ENCODE measurements around the gene HPCA.
A peak's percentile ranks its signal among the peaks of the same experiment; 100 is the strongest.

HPCA gene

DNA sequence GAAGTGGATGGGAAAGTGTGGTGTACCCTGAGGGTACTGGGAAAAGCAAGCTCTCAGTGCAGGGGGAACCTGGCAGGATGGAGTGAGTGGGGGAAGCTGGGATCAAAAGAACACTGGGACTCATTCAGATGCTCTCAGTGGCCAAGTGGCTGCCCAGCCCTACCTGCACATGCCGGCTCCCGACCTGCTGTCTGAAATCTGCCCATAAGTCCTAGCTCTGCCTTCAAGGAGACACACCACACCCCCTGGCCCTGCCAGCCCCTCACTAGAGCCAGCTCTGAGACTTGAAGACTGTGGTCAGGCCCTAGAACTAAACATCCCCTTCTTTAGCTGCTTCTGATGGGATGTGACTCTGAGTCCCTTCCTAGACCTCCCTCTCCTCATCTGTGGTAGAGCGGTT is 12.7 kb downstream of the HPCA start:
- Histone ChIP-seq H3K27ac (ENCODE audit: low read depth, low read length, poor library complexity, severe bottlenecking) (no peak overlapping the region), H3K27me3 (ENCODE audit: insufficient read depth, low read length) (peaks cover 11% of the 10 kb centered on the region; the same call in 1 of the 2 replicates), H4K20me1 (ENCODE audit: insufficient read depth, low read length) (no peaks in the 10 kb centered on the region), H3K79me2 (ENCODE audit: insufficient read depth, low read length) (no peaks in the 10 kb centered on the region), H2AFZ (ENCODE audit: low read length) (no peak overlapping the region), H3K9ac (ENCODE audit: low read length) (no peak overlapping the region), H3K4me2 (ENCODE audit: low read length) (no peak overlapping the region), H3K4me3 (ENCODE audit: low read depth, low read length, poor library complexity, severe bottlenecking) (no peak overlapping the region), H3K4me1 (ENCODE audit: insufficient read depth, low read length, severe bottlenecking) (peaks cover 3% of the 10 kb centered on the region), H3K9me2 (ENCODE audit: low read depth, low read length) (no peaks in the 10 kb centered on the region), H3F3A (ENCODE audit: insufficient read depth, low read length) (no peaks in the 10 kb centered on the region), H3K36me3 (ENCODE audit: insufficient read depth, low read length) (no peaks in the 10 kb centered on the region), H3K9me3 (ENCODE audit: low read length) (no peaks in the 10 kb centered on the region)
- no peak for TF ChIP-seq EZH2 (IDR thresholded peaks at IDR 0.05; ENCODE audit: borderline replicate concordance, low read length)
- TF ChIP-seq, protein P1, sequence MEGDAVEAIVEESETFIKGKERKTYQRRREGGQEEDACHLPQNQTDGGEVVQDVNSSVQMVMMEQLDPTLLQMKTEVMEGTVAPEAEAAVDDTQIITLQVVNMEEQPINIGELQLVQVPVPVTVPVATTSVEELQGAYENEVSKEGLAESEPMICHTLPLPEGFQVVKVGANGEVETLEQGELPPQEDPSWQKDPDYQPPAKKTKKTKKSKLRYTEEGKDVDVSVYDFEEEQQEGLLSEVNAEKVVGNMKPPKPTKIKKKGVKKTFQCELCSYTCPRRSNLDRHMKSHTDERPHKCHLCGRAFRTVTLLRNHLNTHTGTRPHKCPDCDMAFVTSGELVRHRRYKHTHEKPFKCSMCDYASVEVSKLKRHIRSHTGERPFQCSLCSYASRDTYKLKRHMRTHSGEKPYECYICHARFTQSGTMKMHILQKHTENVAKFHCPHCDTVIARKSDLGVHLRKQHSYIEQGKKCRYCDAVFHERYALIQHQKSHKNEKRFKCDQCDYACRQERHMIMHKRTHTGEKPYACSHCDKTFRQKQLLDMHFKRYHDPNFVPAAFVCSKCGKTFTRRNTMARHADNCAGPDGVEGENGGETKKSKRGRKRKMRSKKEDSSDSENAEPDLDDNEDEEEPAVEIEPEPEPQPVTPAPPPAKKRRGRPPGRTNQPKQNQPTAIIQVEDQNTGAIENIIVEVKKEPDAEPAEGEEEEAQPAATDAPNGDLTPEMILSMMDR (IDR thresholded peaks at IDR 0.05; ENCODE audit: low read length), result no peak

DNA sequence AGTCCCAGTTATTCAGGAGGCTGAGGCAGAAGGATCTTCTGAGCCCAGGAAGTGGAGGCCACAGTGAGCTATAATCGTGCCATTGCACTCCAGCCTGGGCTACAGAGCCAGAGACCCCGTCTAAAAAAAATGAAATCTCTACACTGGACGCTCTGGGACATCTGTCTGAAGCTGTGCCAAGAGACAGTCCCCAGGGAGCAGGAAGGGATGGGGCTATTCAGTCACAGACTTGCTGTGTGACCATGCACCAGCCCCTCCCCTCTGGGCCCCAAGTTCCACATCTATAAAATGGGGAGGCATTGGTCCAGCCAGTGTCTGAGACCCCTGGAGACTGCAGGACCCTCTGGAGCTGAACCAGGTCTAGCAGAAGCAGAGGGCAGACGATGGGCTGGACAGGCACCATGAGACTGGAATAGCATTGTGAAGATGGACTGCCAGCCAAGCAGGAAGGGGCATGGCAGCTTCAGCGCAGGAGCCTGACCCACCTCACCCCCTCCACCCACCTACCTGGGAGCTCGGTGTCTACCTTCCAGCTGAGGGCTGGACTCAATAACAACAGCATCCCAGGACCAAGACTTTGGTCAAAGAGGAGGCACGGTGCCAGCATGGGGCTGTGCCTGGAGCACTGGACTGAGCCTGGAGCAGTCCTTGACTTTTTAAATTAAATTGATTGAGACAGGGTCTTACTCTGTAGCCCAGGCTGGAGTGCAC is 13.4 kb downstream of the HPCA start:
- H4K20me1 ChIP-seq (ENCODE audit: insufficient read depth, low read length), result no peaks in the 10 kb centered on the region
- H3K4me1 ChIP-seq (ENCODE audit: insufficient read depth, low read length, severe bottlenecking), result peaks cover 3% of the 10 kb centered on the region
- H2AFZ ChIP-seq (ENCODE audit: low read length), result no peak overlapping the region
- H3F3A ChIP-seq (ENCODE audit: insufficient read depth, low read length), result no peaks in the 10 kb centered on the region
- H3K36me3 ChIP-seq (ENCODE audit: insufficient read depth, low read length), result no peaks in the 10 kb centered on the region
- no peaks in the 10 kb centered on the region for H3K9me3 ChIP-seq (ENCODE audit: low read length)
- no peak overlapping the region for H3K9ac ChIP-seq (ENCODE audit: low read length)
- no peak for TF ChIP-seq EZH2 (IDR thresholded peaks at IDR 0.05; ENCODE audit: borderline replicate concordance, low read length)
- TF ChIP-seq, protein P1 (IDR thresholded peaks at IDR 0.05; ENCODE audit: low read length), result no peak
- no peaks in the 10 kb centered on the region for H3K9me2 ChIP-seq (ENCODE audit: low read depth, low read length)
- no peak overlapping the region for H3K27ac ChIP-seq (ENCODE audit: low read depth, low read length, poor library complexity, severe bottlenecking)
- peaks cover 12% of the 10 kb centered on the region for H3K27me3 ChIP-seq (ENCODE audit: insufficient read depth, low read length)
- H3K4me3 ChIP-seq (ENCODE audit: low read depth, low read length, poor library complexity, severe bottlenecking), result no peak overlapping the region
- H3K79me2 ChIP-seq (ENCODE audit: insufficient read depth, low read length), result no peaks in the 10 kb centered on the region
- H3K4me2 ChIP-seq (ENCODE audit: low read length), result no peak overlapping the region

GRCh38 chr1:32900371-32900955 is 14.2 kb downstream of the HPCA start:
- Histone ChIP-seq H3K4me3 (ENCODE audit: low read depth, low read length, poor library complexity, severe bottlenecking) (peak overlapping the region; percentile 53), H4K20me1 (ENCODE audit: insufficient read depth, low read length) (no peaks in the 10 kb centered on the region), H3K36me3 (ENCODE audit: insufficient read depth, low read length) (no peaks in the 10 kb centered on the region), H3K4me1 (ENCODE audit: insufficient read depth, low read length, severe bottlenecking) (peaks cover 3% of the 10 kb centered on the region), H3K9ac (ENCODE audit: low read length) (no peak overlapping the region; the same call in 1 of the 2 replicates), H3K27ac (ENCODE audit: low read depth, low read length, poor library complexity, severe bottlenecking) (no peak overlapping the region), H3K9me2 (ENCODE audit: low read depth, low read length) (no peaks in the 10 kb centered on the region), H2AFZ (ENCODE audit: low read length) (no peak overlapping the region), H3F3A (ENCODE audit: insufficient read depth, low read length) (no peaks in the 10 kb centered on the region), H3K9me3 (ENCODE audit: low read length) (no peaks in the 10 kb centered on the region), H3K79me2 (ENCODE audit: insufficient read depth, low read length) (no peaks in the 10 kb centered on the region), H3K27me3 (ENCODE audit: insufficient read depth, low read length) (peaks cover 14% of the 10 kb centered on the region), H3K4me2 (ENCODE audit: low read length) (peak overlapping the region; percentile 66)
- TF ChIP-seq, protein P1 (IDR thresholded peaks at IDR 0.05; ENCODE audit: low read length), result no peak
- TF ChIP-seq EZH2 (IDR thresholded peaks at IDR 0.05; ENCODE audit: borderline replicate concordance, low read length), result no peak

Measured in OCI-LY1 (cell line).